A549 (cell line): Measurements from ENCODE around the gene FGD4. TPM values are rescaled to one million over a fixed set of nuclear protein-coding genes. Genes with fewer than 3 reads are reported as not detected.
A peak's percentile ranks its signal among the peaks of the same experiment; 100 is the strongest.
"Not testable (repeated sequence)": the region's sequence is repeated elsewhere in the genome, so short reads cannot be mapped to it uniquely, and the experiment has no call there.

Source experiments
- ATAC-seq, 2 experiments: fragments of 200-7000 bp in 1 of 2; fragments of >200 bp in 1 of 2; cut with Nextera tagmentation in 1 of 2; cut with Tn5 transposase in 1 of 2; 3 replicates each; pipeline versions ENCODE4 v1.8.0 to v1.9.1; 2018 to 2020; ENCODE audit warnings: mild to moderate bottlenecking in 1 of 2, moderate library complexity in 1 of 2
- CTCF ChIA-PET: fragments of 300-600 bp; sonication (Branson Sonifier 250); formaldehyde crosslinking; extraction: SDS; loops from one replicate; lab custom pipeline; 2021; ENCODE audit warnings: antibody characterized with exemption, inconsistent platforms; lab: Yijun Ruan, JAX
- POLR2A ChIA-PET: fragments of 350-600 bp; formaldehyde crosslinking; extraction: SDS; loops from one replicate; lab custom pipeline; 2021; ENCODE audit warnings: antibody characterized with exemption, inconsistent platforms; lab: Yijun Ruan, JAX
- DNase-seq, 2 experiments: peaks; one replicate each; pipeline versions ENCODE4 v3.0.0 to v3.0.0-alpha.2; 2011 to 2016; ENCODE audit warnings: low read depth in 1 of 2, low spot score in 1 of 2
- FAIRE-seq: peaks from 2 replicates; lab custom pipeline; 2011; peaks lifted over from hg19 to GRCh38; lab: Jason Lieb, UNC
- H3K27ac ChIP-seq, 2 experiments: fragments of >200 bp; sonication (Bioruptor Twin); formaldehyde crosslinking; 3 replicates each; pipeline ENCODE4 v1.5.1; 2016 to 2017
- H3K4me1 ChIP-seq: fragments of >200 bp; sonication (Bioruptor Twin); formaldehyde crosslinking; 3 replicates; pipeline ENCODE4 v1.6.1; 2016
- H3K4me2 ChIP-seq: fragments of >200 bp; sonication (Bioruptor Twin); formaldehyde crosslinking; 3 replicates; pipeline ENCODE4 v1.6.1; 2016
- H3K4me3 ChIP-seq: fragments of >200 bp; sonication (Bioruptor Twin); formaldehyde crosslinking; 3 replicates; pipeline ENCODE4 v1.5.1; 2016
- H3K9me3 ChIP-seq: fragments of >200 bp; sonication (Bioruptor Twin); formaldehyde crosslinking; 3 replicates; pipeline ENCODE4 v1.6.1; 2016
- BHLHE40 ChIP-seq: IDR thresholded peaks from 2 replicates; pipeline ENCODE4 v1.6.1; 2012; ENCODE audit warnings: low read depth, low read length, inconsistent platforms
- CBX8 ChIP-seq: fragments of 200-600 bp; sonication (generic); IDR thresholded peaks from 2 replicates; pipeline ENCODE4 v1.6.1; 2016
- CEBPB ChIP-seq, 2 experiments: fragments of >200 bp in 1 of 2; sonication (Bioruptor Twin) in 1 of 2; formaldehyde crosslinking in 1 of 2; IDR thresholded peaks; 2 replicates each; pipeline ENCODE4 v1.6.1; 2012 to 2016
- ESRRA ChIP-seq: fragments of 150-350 bp; IDR thresholded peaks from 2 replicates; pipeline ENCODE4 v1.6.1; 2014; ENCODE audit warnings: mild to moderate bottlenecking, low read length, borderline replicate concordance
- HOXB13 ChIP-seq: fragments of 250-450 bp; sonication (Bioruptor Pico); IDR thresholded peaks from 2 replicates; pipeline ENCODE4 v1.5.0; 2020; ENCODE audit warnings: low read depth, mild to moderate bottlenecking, moderate library complexity
- KDM1A ChIP-seq: fragments of 200-600 bp; sonication (generic); IDR thresholded peaks from 2 replicates; pipeline ENCODE4 v1.6.1; 2016; ENCODE audit warnings: low read depth, mild to moderate bottlenecking
- MAFK ChIP-seq: fragments of 450-650 bp; IDR thresholded peaks from 2 replicates; pipeline ENCODE4 v1.6.1; 2014; ENCODE audit not compliant: partially characterized antibody
- MYC ChIP-seq: IDR thresholded peaks from 2 replicates; pipeline ENCODE4 v1.6.1; 2012; ENCODE audit warnings: mild to moderate bottlenecking, inconsistent platforms, low read length, improper control_type of control experiment, borderline replicate concordance
- NPAS2 ChIP-seq: fragments of 250-450 bp; sonication (Bioruptor Pico); IDR thresholded peaks from 2 replicates; pipeline ENCODE4 v1.8.0; 2022; ENCODE audit warnings: mild to moderate bottlenecking, moderate library complexity, borderline replicate concordance
- RAD21 ChIP-seq, 2 experiments: fragments of >200 bp in 1 of 2; sonication (Bioruptor Twin) in 1 of 2; formaldehyde crosslinking in 1 of 2; IDR thresholded peaks in 1 of 2; conservative IDR thresholded peaks in 1 of 2; 2 replicates in 1 of 2; 3 replicates in 1 of 2; pipeline ENCODE4 v1.6.1; 2012 to 2018; ENCODE audit warnings: inconsistent platforms in 1 of 2
- TP53 ChIP-seq: fragments of 250-450 bp; sonication (Bioruptor Pico); IDR thresholded peaks from 2 replicates; pipeline ENCODE4 v1.5.0; 2021; ENCODE audit warnings: mild to moderate bottlenecking, moderate library complexity
- ZC3H11A ChIP-seq: fragments of 450-650 bp; IDR thresholded peaks from 2 replicates; pipeline ENCODE4 v1.6.1; 2014; ENCODE audit warnings: antibody characterized with exemption, mild to moderate bottlenecking
- WGBS: methylation state at CpG from one replicate; pipeline ENCODE4 v1.1.6; 2017; ENCODE audit errors: missing lambda C conversion rate; 5-methylcytosine and 5-hydroxymethylcytosine counted together
- polyA plus RNA-seq, 4 experiments: library from polyadenylated mRNA; depleted of rRNA in 3 of 4; stranded (reverse); fragments of >200 nt; fragmentation: RNase III in 1 of 4; extraction: RNeasy Plus Mini Kit Qiagen cat#74134 plus additional on column Dnase treatment in 1 of 4; gene quantifications; 2 replicates in 3 of 4; 3 replicates in 1 of 4; pipeline ENCODE4 v1.2.3, GENCODE V29; 2011 to 2017
- TF ChIP-seq, protein P1 (sequence below): IDR thresholded peaks from 2 replicates; pipeline ENCODE4 v1.6.1; 2012
- TF ChIP-seq, protein P2 (sequence below): fragments of 150-350 bp; IDR thresholded peaks from 2 replicates; pipeline ENCODE4 v1.6.1; 2014; ENCODE audit warnings: low read depth, mild to moderate bottlenecking, low read length
- TF ChIP-seq, protein P3 (sequence below): IDR thresholded peaks from 2 replicates; pipeline ENCODE4 v1.6.1; 2012
- TF ChIP-seq, protein P4 (sequence below): fragments of >200 bp; sonication (Bioruptor Twin); formaldehyde crosslinking; IDR thresholded peaks from 3 replicates; pipeline ENCODE4 v1.5.1; 2016

FGD4 gene
- polyA plus RNA-seq, 2 of the 4 experiments (the other 2 are of a cell fraction) = 2.2 to 6.0 TPM

DNA sequence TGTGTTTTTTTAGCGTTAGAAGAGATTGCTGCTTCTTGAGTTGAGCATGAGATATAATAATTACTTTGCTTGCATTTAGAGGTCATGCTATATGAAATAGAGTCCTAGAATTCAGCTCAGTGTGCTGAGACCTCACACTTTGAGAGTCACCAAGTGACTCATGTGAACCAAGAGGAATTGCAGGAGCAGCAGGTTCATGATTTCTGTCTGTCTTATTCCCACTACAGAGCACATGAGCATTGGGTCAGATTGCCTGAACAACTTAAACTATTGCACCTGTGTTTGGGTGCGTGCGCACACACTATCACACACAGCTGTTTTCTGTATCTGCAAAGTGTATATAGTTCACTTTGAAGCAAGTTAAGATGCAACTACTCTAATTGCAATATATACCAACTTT, 109.3 kb downstream of the FGD4 start:
- Histone ChIP-seq H3K4me2 (no peak overlapping the region), H3K4me1 (no peaks in the 10 kb centered on the region), H3K27ac (no peak overlapping the region), H3K4me3 (no peak overlapping the region)
- POLR2A ChIA-PET = no interaction called here
- no peak for FAIRE-seq
- TF ChIP-seq CEBPB (IDR thresholded peaks at IDR 0.05) = no peak
- no peak for TF ChIP-seq MYC
- TF ChIP-seq, protein P1, sequence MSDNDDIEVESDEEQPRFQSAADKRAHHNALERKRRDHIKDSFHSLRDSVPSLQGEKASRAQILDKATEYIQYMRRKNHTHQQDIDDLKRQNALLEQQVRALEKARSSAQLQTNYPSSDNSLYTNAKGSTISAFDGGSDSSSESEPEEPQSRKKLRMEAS = no peak
- TF ChIP-seq, protein P2, sequence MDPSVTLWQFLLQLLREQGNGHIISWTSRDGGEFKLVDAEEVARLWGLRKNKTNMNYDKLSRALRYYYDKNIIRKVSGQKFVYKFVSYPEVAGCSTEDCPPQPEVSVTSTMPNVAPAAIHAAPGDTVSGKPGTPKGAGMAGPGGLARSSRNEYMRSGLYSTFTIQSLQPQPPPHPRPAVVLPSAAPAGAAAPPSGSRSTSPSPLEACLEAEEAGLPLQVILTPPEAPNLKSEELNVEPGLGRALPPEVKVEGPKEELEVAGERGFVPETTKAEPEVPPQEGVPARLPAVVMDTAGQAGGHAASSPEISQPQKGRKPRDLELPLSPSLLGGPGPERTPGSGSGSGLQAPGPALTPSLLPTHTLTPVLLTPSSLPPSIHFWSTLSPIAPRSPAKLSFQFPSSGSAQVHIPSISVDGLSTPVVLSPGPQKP = no peak
- no peak for TF ChIP-seq KDM1A
- TF ChIP-seq RAD21 (conservative IDR thresholded peaks at IDR 0.05 in 1 of 2, IDR thresholded peaks at IDR 0.05 in 1 of 2) = no peak
- TF ChIP-seq, protein P3, sequence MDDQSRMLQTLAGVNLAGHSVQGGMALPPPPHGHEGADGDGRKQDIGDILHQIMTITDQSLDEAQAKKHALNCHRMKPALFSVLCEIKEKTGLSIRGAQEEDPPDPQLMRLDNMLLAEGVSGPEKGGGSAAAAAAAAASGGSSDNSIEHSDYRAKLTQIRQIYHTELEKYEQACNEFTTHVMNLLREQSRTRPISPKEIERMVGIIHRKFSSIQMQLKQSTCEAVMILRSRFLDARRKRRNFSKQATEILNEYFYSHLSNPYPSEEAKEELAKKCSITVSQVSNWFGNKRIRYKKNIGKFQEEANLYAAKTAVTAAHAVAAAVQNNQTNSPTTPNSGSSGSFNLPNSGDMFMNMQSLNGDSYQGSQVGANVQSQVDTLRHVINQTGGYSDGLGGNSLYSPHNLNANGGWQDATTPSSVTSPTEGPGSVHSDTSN = no peak
- no peak for TF ChIP-seq NPAS2 (CRISPR knock-in tag)
- no peak for TF ChIP-seq HOXB13 (CRISPR knock-in tag)
- TF ChIP-seq, all 56 proteins: peak for 0
- WGBS = 85% methylated on average over 3 of the region's 3 CpGs
- no peak for DNase-seq
- ATAC-seq = no peak
- CTCF ChIA-PET = no interaction called here
- H3K9me3 ChIP-seq = no peaks in the 10 kb centered on the region

DNA sequence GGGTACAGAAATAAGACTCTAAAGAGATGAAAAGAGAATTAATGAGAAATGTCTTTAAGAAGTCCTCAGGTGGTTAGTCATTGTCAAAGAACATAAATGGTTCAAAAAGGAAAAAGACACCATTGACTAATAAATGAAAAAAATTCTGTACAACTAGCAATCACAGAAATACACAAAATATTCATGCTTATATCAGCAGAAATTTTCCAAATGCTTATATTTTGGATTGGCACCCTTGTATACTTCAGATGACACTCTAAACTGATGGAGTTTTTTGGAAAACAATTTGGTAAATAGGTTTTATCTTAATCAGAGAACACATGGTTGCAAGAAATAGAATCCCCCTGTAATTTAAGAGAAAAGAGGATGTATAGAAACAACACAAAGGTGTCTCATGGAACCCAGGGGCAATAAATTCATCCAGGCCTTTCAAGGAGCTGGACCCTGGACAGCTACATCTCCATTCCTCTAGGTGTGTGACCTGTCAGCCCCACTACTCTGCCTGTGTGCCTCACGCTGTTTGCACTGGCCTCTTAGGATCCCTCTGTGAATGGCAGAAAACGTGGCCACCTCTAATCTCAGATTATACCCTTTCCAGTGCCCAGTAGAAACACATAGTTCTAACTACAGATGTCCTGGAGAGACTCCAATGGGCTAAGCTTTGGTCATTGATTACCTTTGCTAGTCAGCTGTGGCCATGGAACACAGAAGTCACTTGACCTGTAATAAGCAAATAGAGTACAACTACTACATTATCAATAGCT, 110.2 kb downstream of the FGD4 start:
- ATAC-seq (no peak), DNase-seq (no peak), FAIRE-seq (no peak)
- CTCF ChIA-PET = interaction anchor here (0.5 to 0.7 kb wide), 3 partner anchors 8 to 196 kb away, joined by 3 to 6 read pairs (median 5); no protein-coding TSS in a partner anchor
- POLR2A ChIA-PET = no interaction called here
- no peak overlapping the region for H3K4me2 ChIP-seq
- H3K4me1 ChIP-seq = no peaks in the 10 kb centered on the region
- H3K4me3 ChIP-seq = no peak overlapping the region
- TF ChIP-seq ZC3H11A = no peak
- TF ChIP-seq MAFK = peak; percentile 64
- no peaks in the 10 kb centered on the region for H3K9me3 ChIP-seq
- H3K27ac ChIP-seq = no peak overlapping the region
- 61% methylated on average over 2 of the region's 2 CpGs for WGBS

DNA sequence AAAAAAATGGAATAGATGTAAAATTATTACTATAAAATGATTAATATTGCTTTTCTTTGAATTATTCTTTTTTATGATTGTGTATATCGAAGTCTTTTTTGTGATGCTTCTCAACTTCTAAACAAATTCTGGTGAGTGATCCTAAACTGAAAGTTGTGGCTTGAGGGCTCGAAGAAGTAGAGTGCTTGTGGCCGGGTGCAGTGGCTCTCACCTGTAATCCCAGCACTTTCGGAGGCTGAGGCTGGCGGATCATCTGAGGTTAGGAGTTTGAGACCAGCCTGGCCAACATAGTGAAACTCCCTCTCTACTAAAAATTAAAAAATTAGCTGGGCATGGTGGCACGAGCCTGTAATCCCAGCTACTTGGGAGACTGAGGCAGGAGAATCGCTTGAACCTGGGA, 112.6 kb downstream of the FGD4 start:
- DNase-seq, H3K4me2 ChIP-seq, POLR2A ChIA-PET, FAIRE-seq, ATAC-seq, H3K4me3 ChIP-seq, H3K9me3 ChIP-seq, H3K27ac ChIP-seq, H3K4me1 ChIP-seq: not testable (repeated sequence)
- CTCF ChIA-PET = interaction anchor here (1.1 kb wide), 1 partner anchor 31 kb away, joined by 3 read pairs; no protein-coding TSS in a partner anchor
- WGBS = 91% methylated on average over 7 of the region's 7 CpGs

DNA sequence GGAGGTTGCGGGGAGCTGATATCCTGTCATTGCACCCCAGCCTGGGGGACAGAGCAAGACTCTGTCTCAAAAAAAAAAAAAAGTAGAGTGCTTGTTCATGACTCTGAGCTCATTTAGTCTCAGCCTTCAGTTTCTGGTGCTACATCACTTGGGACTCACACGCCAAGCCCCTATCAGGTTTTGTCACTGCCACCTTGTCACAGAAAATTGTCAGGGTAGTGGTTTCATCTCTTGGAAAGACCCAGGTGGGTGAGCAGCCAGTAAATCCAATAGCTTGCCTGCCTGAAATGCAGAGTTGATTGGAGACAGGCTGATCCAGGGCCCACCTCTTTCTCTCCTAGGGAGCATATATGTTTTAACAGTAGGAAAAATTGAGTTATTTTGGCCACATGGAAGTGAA, 113.0 kb downstream of the FGD4 start:
- H3K4me1 ChIP-seq = no peaks in the 10 kb centered on the region
- CTCF ChIA-PET = interaction anchor here (1.1 kb wide), 1 partner anchor 31 kb away, joined by 3 read pairs; no protein-coding TSS in a partner anchor
- H3K4me3 ChIP-seq = no peak overlapping the region
- DNase-seq (no peak), FAIRE-seq (no peak), ATAC-seq (no peak)
- TF ChIP-seq TP53 (CRISPR knock-in tag) = no peak
- no peak for TF ChIP-seq BHLHE40
- TF ChIP-seq, protein P4, sequence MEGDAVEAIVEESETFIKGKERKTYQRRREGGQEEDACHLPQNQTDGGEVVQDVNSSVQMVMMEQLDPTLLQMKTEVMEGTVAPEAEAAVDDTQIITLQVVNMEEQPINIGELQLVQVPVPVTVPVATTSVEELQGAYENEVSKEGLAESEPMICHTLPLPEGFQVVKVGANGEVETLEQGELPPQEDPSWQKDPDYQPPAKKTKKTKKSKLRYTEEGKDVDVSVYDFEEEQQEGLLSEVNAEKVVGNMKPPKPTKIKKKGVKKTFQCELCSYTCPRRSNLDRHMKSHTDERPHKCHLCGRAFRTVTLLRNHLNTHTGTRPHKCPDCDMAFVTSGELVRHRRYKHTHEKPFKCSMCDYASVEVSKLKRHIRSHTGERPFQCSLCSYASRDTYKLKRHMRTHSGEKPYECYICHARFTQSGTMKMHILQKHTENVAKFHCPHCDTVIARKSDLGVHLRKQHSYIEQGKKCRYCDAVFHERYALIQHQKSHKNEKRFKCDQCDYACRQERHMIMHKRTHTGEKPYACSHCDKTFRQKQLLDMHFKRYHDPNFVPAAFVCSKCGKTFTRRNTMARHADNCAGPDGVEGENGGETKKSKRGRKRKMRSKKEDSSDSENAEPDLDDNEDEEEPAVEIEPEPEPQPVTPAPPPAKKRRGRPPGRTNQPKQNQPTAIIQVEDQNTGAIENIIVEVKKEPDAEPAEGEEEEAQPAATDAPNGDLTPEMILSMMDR = no peak
- TF ChIP-seq KDM1A = no peak
- TF ChIP-seq ESRRA = no peak
- no peak for TF ChIP-seq CBX8
- POLR2A ChIA-PET = no interaction called here
- 95% methylated on average over 2 of the region's 2 CpGs for WGBS
- H3K9me3 ChIP-seq = no peaks in the 10 kb centered on the region
- no peak overlapping the region for H3K4me2 ChIP-seq
- no peak overlapping the region for H3K27ac ChIP-seq
